DOHH2 (cell line): Measurements from ENCODE around the gene KSR1.

Experiments used
- H3F3A ChIP-seq: fragments of 200-600 bp; sonication (generic), shearing (Covaris generic); 2 replicates; pipeline ENCODE4 v1.6.0; 2016; ENCODE audit warnings: antibody characterized with exemption, mild to moderate bottlenecking; ENCODE audit not compliant: control insufficient read depth, insufficient read depth
- H3K27ac ChIP-seq: fragments of 200-600 bp; sonication (generic); 2 replicates; pipeline ENCODE4 v1.5.1; 2014; ENCODE audit warnings: low read depth, mild to moderate bottlenecking, low read length, moderate library complexity
- H3K27me3 ChIP-seq: fragments of 200-600 bp; sonication (generic); 2 replicates; pipeline ENCODE4 v1.6.1; 2014; ENCODE audit warnings: mild to moderate bottlenecking, low read length, mixed read lengths; ENCODE audit not compliant: control insufficient read depth
- H3K36me3 ChIP-seq: fragments of 200-600 bp; sonication (generic); 2 replicates; pipeline ENCODE4 v1.6.1; 2014; ENCODE audit warnings: mild to moderate bottlenecking, low read length, moderate library complexity, mixed read lengths; ENCODE audit not compliant: control insufficient read depth
- H3K4me1 ChIP-seq: fragments of 200-600 bp; sonication (generic); 2 replicates; pipeline ENCODE4 v1.6.1; 2014; ENCODE audit warnings: mild to moderate bottlenecking, low read length, mixed read lengths; ENCODE audit not compliant: control insufficient read depth
- H3K4me2 ChIP-seq: fragments of 200-600 bp; sonication (generic); 2 replicates; pipeline ENCODE4 v1.6.0; 2014; ENCODE audit warnings: mild to moderate bottlenecking, low read length, moderate library complexity
- H3K4me3 ChIP-seq: fragments of 200-600 bp; sonication (generic); 2 replicates; pipeline ENCODE4 v1.5.1; 2014; ENCODE audit warnings: mild to moderate bottlenecking, low read length, mixed read lengths
- H3K79me2 ChIP-seq: fragments of 200-600 bp; sonication (generic); 2 replicates; pipeline ENCODE4 v1.6.1; 2014; ENCODE audit warnings: mild to moderate bottlenecking, low read length, mixed read lengths; ENCODE audit not compliant: control insufficient read depth
- H3K9me2 ChIP-seq: fragments of 200-600 bp; sonication (generic); replicated peaks from 2 replicates; pipeline ENCODE4 v1.6.1; 2014; ENCODE audit warnings: mild to moderate bottlenecking, low read length, mixed read lengths; ENCODE audit not compliant: control insufficient read depth
- H3K9me3 ChIP-seq: fragments of 200-600 bp; sonication (generic); 2 replicates; pipeline ENCODE4 v1.6.1; 2014; ENCODE audit warnings: antibody characterized with exemption, low read length, mixed read lengths; ENCODE audit not compliant: control insufficient read depth, insufficient read depth
- H4K20me1 ChIP-seq: fragments of 200-600 bp; sonication (generic); 2 replicates; pipeline ENCODE4 v1.6.0; 2014; ENCODE audit warnings: low read depth, mild to moderate bottlenecking, antibody characterized with exemption, low read length, moderate library complexity; ENCODE audit not compliant: control insufficient read depth, insufficient read depth
- EZH2phosphoT487 ChIP-seq: fragments of 200-600 bp; sonication (generic); IDR thresholded peaks from 2 replicates; pipeline ENCODE4 v1.6.1; 2017; ENCODE audit warnings: borderline replicate concordance, mild to moderate bottlenecking, antibody characterized with exemption, low read length, moderate library complexity, mixed read lengths
- TF ChIP-seq, protein P1 (sequence below): fragments of 200-600 bp; sonication (generic); IDR thresholded peaks from one replicate; pipeline ENCODE4 v1.5.1; 2014; ENCODE audit warnings: antibody characterized with exemption, mild to moderate bottlenecking, low read depth, low read length; ENCODE audit not compliant: poor library complexity, severe bottlenecking

KSR1 gene

DNA sequence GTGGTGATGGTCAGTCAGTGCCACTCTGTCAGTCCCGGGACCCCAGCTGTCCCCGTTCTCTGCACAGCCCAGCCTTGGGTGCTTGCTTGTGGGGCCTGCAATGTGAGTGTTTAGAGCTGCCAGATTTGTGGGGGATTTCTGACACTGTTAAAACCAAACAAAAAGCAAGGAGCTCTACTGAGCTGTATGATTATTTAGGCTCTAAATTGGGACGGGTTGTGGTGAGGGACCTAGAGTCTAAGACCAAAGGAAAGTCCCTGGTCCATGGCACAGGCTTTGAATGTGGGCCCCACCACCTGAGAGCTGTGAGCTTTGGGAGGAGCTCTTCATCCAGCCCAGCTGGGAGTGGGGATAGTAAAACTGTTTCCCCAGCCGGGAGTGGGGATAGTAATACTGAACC lies 63.3 kb downstream of the KSR1 start:
- Histone ChIP-seq H3K4me3 (no peak overlapping the region), H3K4me1 (no peaks in the 10 kb centered on the region), H3K9me2 (no peaks in the 10 kb centered on the region), H3K36me3 (no peaks in the 10 kb centered on the region), H3F3A (no peaks in the 10 kb centered on the region), H3K27ac (no peak overlapping the region), H3K4me2 (no peak overlapping the region), H3K79me2 (no peaks in the 10 kb centered on the region), H4K20me1 (no peaks in the 10 kb centered on the region), H3K9me3 (no peaks in the 10 kb centered on the region), H3K27me3 (peaks cover 28% of the 10 kb centered on the region)
- TF ChIP-seq, protein P1, sequence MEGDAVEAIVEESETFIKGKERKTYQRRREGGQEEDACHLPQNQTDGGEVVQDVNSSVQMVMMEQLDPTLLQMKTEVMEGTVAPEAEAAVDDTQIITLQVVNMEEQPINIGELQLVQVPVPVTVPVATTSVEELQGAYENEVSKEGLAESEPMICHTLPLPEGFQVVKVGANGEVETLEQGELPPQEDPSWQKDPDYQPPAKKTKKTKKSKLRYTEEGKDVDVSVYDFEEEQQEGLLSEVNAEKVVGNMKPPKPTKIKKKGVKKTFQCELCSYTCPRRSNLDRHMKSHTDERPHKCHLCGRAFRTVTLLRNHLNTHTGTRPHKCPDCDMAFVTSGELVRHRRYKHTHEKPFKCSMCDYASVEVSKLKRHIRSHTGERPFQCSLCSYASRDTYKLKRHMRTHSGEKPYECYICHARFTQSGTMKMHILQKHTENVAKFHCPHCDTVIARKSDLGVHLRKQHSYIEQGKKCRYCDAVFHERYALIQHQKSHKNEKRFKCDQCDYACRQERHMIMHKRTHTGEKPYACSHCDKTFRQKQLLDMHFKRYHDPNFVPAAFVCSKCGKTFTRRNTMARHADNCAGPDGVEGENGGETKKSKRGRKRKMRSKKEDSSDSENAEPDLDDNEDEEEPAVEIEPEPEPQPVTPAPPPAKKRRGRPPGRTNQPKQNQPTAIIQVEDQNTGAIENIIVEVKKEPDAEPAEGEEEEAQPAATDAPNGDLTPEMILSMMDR: no peak
- TF ChIP-seq EZH2phosphoT487: no peak

DNA sequence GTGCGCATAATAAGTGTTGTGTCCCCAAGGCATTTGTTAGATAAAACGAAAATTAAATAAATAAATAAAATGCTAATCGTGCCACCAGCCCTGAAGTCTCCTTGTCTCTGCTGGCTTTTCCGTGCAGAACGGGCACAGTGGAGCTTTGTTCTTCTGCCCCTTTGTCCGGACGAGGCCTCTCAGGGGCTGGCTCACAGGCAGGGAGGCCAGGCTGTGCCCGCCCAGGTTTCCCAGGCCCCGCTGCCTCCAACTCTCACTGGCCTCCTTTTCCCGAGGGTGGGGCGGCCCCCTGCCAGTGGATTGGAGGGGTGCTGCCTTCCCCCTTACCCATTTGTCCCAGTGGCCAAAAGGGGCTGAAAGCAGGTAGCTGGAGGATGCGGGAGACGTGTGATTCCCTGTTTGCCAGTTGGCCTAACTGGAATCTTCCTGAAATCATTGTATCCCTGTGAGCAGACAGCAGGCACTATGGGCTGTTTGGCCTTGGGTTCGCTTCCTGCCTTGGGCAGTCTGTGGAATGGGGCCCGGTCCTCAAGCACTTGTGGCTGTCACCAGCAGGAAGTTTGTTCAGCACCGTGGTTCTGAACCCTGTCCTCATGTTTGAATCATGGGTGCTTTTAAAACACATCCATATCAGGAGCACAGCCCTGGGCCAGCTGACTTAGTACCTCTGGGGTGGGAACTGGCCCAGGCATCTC lies 64.4 kb downstream of the KSR1 start:
- Histone ChIP-seq H4K20me1 (no peaks in the 10 kb centered on the region), H3K79me2 (no peaks in the 10 kb centered on the region), H3K4me3 (no peak overlapping the region), H3K9me3 (no peaks in the 10 kb centered on the region), H3F3A (no peaks in the 10 kb centered on the region), H3K9me2 (no peaks in the 10 kb centered on the region), H3K4me1 (no peaks in the 10 kb centered on the region), H3K27ac (no peak overlapping the region), H3K27me3 (peaks cover 30% of the 10 kb centered on the region), H3K36me3 (no peaks in the 10 kb centered on the region), H3K4me2 (no peak overlapping the region)
- TF ChIP-seq, protein P1: no peak
- TF ChIP-seq EZH2phosphoT487: no peak

DNA sequence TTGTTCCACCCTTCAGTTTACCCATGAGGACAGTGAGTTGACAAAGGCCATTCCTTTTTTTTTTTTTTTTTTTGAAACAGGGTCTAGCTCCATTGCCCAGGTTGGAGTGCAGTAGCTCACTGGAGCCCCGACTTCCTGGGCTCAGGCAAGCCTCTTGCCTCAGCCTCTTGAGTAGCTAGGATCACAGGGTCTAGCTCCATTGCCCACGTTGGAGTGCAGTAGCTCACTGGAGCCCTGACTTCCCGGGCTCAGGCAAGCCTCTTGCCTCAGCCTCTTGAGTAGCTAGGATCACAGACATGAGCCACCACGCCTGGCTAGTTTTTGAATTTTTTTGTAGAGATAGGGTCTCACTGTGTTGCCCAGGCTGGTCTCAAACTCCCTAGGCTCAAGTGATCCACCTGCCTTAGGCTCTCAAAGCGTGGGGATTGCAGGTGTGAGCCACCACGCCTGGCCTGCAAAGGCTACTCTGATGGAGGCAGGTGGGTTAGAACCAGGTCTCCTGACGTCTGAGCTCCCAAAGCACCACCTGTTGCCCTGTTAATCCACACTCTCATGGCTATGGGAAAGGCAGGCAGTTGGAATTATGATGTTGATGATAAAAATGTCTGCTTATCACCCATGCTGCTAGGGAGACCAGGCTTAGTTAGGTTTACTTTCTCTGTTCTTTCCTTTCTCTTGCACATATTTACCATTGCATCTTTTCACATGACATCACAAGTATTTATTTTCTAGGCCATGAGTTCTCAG lies 65.2 kb downstream of the KSR1 start:
- H3K4me1 ChIP-seq: no peaks in the 10 kb centered on the region
- no peaks in the 10 kb centered on the region for H3K9me2 ChIP-seq
- H3K79me2 ChIP-seq: no peaks in the 10 kb centered on the region
- H3K4me2 ChIP-seq: no peak overlapping the region
- H3K27me3 ChIP-seq: peaks cover 30% of the 10 kb centered on the region
- no peaks in the 10 kb centered on the region for H3K36me3 ChIP-seq
- no peak overlapping the region for H3K27ac ChIP-seq
- H3F3A ChIP-seq: no peaks in the 10 kb centered on the region
- no peaks in the 10 kb centered on the region for H3K9me3 ChIP-seq
- TF ChIP-seq, protein P1: no peak
- TF ChIP-seq EZH2phosphoT487: no peak
- no peak overlapping the region for H3K4me3 ChIP-seq
- no peaks in the 10 kb centered on the region for H4K20me1 ChIP-seq
